BJ (cell line): ENCODE data around the gene C11orf58. TPM values are rescaled to one million over a fixed set of nuclear protein-coding genes. Genes with fewer than 3 reads are reported as not detected.

Source experiments
- CTCF ChIA-PET: fragments of 350-600 bp; formaldehyde crosslinking; extraction: SDS; loops from one replicate; lab custom pipeline; 2021; ENCODE audit warnings: antibody characterized with exemption, inconsistent platforms; lab: Yijun Ruan, JAX
- POLR2A ChIA-PET: fragments of 300-600 bp; sonication (Branson Sonifier 250); formaldehyde crosslinking; extraction: SDS; loops from one replicate; lab custom pipeline; 2021; ENCODE audit warnings: antibody characterized with exemption; lab: Charles Lee
- DNase-seq: peaks from one replicate; pipeline ENCODE4 v3.0.0-alpha.2; 2011; ENCODE audit warnings: low read depth
- H3K27me3 ChIP-seq: 2 replicates; pipeline ENCODE4 v1.6.0; 2011; ENCODE audit warnings: low read length; ENCODE audit not compliant: control insufficient read depth, insufficient read depth
- H3K36me3 ChIP-seq: 2 replicates; pipeline ENCODE4 v1.5.1; 2011; ENCODE audit warnings: low read length; ENCODE audit not compliant: control insufficient read depth, insufficient read depth
- H3K4me3 ChIP-seq: 2 replicates; pipeline ENCODE4 v1.5.1; 2011; ENCODE audit warnings: low read depth, mild to moderate bottlenecking, control low read depth, low read length
- polyA plus RNA-seq: library from polyadenylated mRNA; depleted of rRNA; stranded (reverse); fragments of >200 nt; gene quantifications from 2 replicates; pipeline ENCODE4 v1.2.3, GENCODE V29; 2011
- TF ChIP-seq, protein P1 (sequence below): IDR thresholded peaks from 2 replicates; pipeline ENCODE4 v1.5.1; 2011; ENCODE audit warnings: low read depth, mild to moderate bottlenecking, control low read depth, inconsistent platforms, low read length, moderate library complexity; ENCODE audit not compliant: insufficient read depth

Gene C11orf58
- polyA plus RNA-seq, 1 experiment = 115 TPM

DNA sequence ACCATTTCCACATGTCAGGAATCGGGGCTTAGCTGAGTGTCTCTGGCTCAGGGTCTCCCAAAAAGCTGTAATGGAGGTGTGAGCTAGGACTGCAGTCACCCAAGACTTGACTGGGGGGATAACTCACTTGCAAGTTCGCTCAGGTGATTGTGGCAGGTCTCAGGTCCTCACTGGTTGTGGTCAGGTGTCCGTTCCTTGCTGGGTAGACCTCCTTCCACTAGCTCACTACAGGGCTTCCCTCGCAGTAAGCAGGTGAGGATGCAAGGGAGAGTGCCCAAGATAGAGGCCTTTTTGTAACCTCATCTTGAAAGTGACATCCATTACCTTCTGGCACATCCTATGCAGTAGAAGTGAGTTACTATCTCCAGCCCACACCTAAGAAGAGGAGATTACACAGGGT is 29.5 kb downstream of the C11orf58 start:
- POLR2A ChIA-PET = no interaction called here
- CTCF ChIA-PET = interaction anchor here (1.1 to 1.2 kb wide), 2 partner anchors 15 to 18 kb away, joined by 4 to 5 read pairs; no protein-coding TSS in a partner anchor
- Histone ChIP-seq H3K36me3 (no peaks in the 10 kb centered on the region), H3K27me3 (peaks cover 13% of the 10 kb centered on the region), H3K4me3 (no peak overlapping the region)
- TF ChIP-seq, protein P1, sequence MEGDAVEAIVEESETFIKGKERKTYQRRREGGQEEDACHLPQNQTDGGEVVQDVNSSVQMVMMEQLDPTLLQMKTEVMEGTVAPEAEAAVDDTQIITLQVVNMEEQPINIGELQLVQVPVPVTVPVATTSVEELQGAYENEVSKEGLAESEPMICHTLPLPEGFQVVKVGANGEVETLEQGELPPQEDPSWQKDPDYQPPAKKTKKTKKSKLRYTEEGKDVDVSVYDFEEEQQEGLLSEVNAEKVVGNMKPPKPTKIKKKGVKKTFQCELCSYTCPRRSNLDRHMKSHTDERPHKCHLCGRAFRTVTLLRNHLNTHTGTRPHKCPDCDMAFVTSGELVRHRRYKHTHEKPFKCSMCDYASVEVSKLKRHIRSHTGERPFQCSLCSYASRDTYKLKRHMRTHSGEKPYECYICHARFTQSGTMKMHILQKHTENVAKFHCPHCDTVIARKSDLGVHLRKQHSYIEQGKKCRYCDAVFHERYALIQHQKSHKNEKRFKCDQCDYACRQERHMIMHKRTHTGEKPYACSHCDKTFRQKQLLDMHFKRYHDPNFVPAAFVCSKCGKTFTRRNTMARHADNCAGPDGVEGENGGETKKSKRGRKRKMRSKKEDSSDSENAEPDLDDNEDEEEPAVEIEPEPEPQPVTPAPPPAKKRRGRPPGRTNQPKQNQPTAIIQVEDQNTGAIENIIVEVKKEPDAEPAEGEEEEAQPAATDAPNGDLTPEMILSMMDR = no peak
- DNase-seq = no peak

- DNase-seq = no peak
- Histone ChIP-seq H3K4me3 (no peak overlapping the region), H3K27me3 (peaks cover 17% of the 10 kb centered on the region), H3K36me3 (no peaks in the 10 kb centered on the region)
- ChIA-PET CTCF (interaction anchor here (0.7 to 1.3 kb wide), 2 partner anchors 16 to 19 kb away, joined by 3 read pairs; no protein-coding TSS in a partner anchor), POLR2A (no interaction called here)
- TF ChIP-seq, protein P1 = no peak
Observed at GRCh38 chr11:16769386-16769785, 30.9 kb downstream of the C11orf58 start.

DNA sequence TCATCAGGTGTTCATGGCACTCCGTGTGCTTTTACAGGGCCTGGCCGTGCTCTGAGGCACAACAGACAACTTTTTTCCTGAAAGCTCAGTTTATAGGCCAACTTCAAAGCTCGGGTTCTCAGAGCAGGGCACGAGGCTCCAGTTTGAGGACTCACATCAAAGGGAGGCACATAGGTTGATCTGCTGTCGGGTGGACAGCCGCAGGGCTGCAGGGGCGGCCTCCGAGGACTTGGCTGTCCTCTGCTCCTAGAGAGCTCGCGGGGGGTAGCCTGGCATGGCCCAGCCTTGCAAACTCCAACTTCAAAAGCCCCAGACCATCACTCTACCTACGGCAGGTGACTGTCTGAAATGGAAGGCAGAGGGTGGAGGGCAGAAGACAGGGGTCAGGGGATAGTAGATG is 31.6 kb downstream of the C11orf58 start:
- no peak for DNase-seq
- H3K4me3 ChIP-seq = no peak overlapping the region
- POLR2A ChIA-PET = no interaction called here
- peaks cover 20% of the 10 kb centered on the region for H3K27me3 ChIP-seq
- TF ChIP-seq, protein P1 = no peak
- CTCF ChIA-PET = interaction anchor here (0.7 to 1.6 kb wide), 3 partner anchors 16 to 24 kb away, joined by 3 to 4 read pairs (median 3); no protein-coding TSS in a partner anchor
- no peaks in the 10 kb centered on the region for H3K36me3 ChIP-seq

- no peak for DNase-seq
- H3K36me3 ChIP-seq = no peaks in the 10 kb centered on the region
- peaks cover 18% of the 10 kb centered on the region for H3K27me3 ChIP-seq
- ChIA-PET POLR2A (no interaction called here), CTCF (interaction anchor here (1.6 to 3.6 kb wide), 2 partner anchors 15 to 22 kb away, joined by 4 to 41 read pairs; no protein-coding TSS in a partner anchor)
- TF ChIP-seq, protein P1 = no peak
- no peak overlapping the region for H3K4me3 ChIP-seq
Observed at GRCh38 chr11:16771350-16772140, 33.1 kb downstream of the C11orf58 start.

DNA sequence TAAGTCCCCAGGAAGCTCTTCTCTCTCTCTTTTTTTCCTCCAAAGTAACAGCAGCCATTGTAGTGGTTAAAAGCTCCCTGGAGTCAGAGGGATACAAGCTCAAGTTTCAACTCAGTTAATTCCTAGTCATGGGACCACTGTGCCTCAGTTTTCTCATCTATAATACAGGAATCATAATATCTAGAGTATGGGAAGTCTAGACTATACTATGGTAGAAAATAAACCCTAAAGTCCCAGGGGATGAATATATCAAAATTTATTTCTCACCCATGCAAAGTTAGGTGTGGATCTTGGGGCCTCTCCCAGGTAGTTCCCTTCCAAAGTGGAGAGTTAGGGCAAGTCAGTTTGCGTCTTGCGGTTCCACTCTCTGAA is 33.7 kb downstream of the C11orf58 start:
- no peak for DNase-seq
- H3K4me3 ChIP-seq = no peak overlapping the region
- POLR2A ChIA-PET = no interaction called here
- peaks cover 18% of the 10 kb centered on the region for H3K27me3 ChIP-seq
- CTCF ChIA-PET = interaction anchor here (3.6 kb wide), 1 partner anchor 14 kb away, joined by 41 read pairs; no protein-coding TSS in a partner anchor
- TF ChIP-seq, protein P1 = no peak
- H3K36me3 ChIP-seq = no peaks in the 10 kb centered on the region
